GM19023 (cell line): ENCODE data around the gene LYPD6B.
A peak's percentile ranks its signal among the peaks of the same experiment; 100 is the strongest.

Source experiments
- ATAC-seq: cut with Tn5 transposase; IDR thresholded peaks from one replicate; pipeline ENCODE4 v1.9.1; 2021; ENCODE audit warnings: mild to moderate bottlenecking, moderate library complexity; ENCODE audit not compliant: unreplicated experiment

LYPD6B gene, protein sequence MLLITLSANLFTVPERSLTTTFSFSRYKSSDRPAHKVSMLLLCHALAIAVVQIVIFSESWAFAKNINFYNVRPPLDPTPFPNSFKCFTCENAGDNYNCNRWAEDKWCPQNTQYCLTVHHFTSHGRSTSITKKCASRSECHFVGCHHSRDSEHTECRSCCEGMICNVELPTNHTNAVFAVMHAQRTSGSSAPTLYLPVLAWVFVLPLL

GRCh38 chr2:149038442-149039212, at the start of gene LYPD6B:
TSS of gene LYPD6B (plus strand) at chr2:149038699. CDS start at chr2:149130949, 92,250 bp downstream.
- ATAC-seq: peak; percentile 57

- ATAC-seq: peak; percentile 87
Measured at GRCh38 chr2:148989882-148990493, 48.5 kb upstream of the LYPD6B start.

GRCh38 chr2:148990968-148991367, 47.5 kb upstream of the LYPD6B start:
- no peak for ATAC-seq

- ATAC-seq: no peak
Measured at GRCh38 chr2:148992448-148992847, 46.1 kb upstream of the LYPD6B start.

DNA sequence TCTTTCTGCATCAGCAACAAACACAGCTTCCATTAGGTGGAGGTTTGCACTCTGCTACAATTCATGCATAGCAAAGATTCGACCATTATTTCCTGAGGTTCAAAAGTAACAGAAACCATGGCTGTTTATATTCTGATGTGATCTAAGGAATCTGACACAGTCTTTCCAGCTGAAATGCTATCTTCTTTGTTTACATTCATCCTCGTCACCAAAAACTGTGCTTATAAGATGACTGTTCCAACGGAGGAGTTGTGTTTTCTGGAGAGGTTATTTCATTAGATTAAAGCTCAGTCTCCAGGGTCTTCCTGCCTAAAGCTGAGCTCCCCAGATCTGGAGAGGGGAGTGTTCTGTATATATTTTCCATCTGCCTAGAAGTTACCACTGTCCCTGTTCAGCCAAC, 45.1 kb upstream of the LYPD6B start:
- no peak for ATAC-seq

DNA sequence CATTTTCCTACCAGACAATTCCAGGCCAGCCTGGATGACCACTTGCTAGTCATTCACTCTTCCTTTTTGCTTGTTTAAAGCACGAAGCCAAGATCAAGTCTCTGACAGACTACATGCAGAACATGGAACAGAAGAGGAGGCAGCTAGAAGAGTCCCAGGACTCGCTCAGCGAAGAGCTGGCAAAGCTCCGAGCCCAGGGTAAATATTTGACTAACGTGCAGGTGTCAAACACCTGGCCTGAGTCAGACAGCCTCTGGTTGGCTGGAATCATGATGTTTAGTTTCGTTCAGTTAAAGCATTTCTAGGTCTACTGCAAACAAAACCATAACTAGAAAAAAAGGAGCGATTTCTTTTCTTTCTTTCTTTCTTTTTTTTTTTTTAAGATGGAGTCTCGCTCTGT, 44.2 kb upstream of the LYPD6B start:
- no peak for ATAC-seq

GRCh38 chr2:148996805-148997204, 41.7 kb upstream of the LYPD6B start:
- no peak for ATAC-seq

DNA sequence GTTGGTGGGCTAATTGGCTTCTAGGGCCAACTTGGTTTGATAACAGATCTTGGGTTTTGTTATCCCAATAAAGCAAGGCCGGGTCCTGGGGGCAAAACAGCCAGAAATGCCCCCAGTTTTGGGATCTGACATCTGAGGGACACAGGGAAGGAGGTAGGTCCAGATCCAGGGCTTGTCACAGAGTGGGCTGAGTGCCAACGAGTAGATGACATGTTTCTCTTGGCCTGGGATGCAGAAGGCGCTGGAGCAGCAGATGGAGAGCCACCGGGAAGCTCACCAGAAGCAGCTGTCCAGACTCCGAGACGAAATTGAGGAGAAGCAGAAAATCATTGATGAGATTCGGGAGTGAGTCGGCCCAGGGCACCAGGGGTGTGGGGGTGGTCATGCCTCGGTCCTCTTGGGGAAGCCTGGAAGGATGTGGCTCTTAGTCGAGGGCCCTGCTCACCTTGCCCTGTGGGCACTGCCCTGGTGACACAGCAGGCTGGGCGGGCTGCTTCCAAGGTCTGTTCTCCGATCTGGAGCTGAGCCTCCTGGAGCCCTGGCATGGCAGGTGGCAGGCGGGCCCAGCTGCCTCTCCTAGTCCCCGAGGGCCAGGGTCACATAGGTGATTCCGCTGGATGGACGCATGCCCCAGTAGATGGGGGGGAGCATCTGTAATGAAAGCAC, 40.2 kb upstream of the LYPD6B start:
- ATAC-seq: no peak

- no peak for ATAC-seq
Measured at GRCh38 chr2:148998831-148999200, 39.7 kb upstream of the LYPD6B start.

- no peak for ATAC-seq
Measured at GRCh38 chr2:148999451-148999921, 39.0 kb upstream of the LYPD6B start.

DNA sequence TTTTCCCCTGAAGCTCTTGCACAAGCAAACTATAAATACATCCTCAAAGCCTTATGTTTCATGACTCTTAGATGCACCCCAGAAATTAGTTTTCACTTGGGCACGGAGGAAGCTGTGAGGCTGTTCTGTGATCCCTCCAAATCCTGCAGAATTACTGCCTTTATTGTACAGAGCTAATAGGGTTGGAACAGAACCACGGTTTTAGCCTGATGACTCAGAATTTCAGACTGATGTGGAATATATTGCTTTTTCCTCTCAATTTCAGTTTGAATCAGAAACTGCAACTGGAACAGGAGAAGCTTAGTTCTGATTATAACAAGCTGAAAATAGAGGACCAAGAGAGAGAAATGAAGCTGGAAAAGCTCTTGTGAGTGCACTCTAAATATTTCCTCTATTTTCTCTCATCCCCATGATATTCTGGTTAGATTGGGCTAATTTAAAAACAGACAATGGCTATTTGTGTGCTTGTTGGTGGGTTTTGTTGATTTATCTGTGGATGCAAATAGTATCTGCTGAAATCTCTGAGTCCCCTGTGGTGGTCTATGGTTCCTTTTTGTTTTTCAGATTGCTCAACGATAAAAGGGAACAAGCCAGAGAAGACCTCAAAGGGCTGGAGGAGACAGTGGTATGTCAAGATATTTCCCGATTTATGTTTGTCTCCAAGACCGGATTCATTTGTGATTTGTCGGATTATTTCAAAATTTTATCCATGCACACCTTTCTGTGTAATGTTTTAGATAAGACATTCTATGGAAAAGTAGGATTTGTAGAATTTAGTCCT, 38.2 kb upstream of the LYPD6B start:
- ATAC-seq: no peak

GRCh38 chr2:149001496-149001895, 37.0 kb upstream of the LYPD6B start:
- no peak for ATAC-seq

- ATAC-seq: no peak
Measured at GRCh38 chr2:149002378-149002890, 36.1 kb upstream of the LYPD6B start.

GRCh38 chr2:149002891-149003740, 35.4 kb upstream of the LYPD6B start:
- ATAC-seq: no peak

DNA sequence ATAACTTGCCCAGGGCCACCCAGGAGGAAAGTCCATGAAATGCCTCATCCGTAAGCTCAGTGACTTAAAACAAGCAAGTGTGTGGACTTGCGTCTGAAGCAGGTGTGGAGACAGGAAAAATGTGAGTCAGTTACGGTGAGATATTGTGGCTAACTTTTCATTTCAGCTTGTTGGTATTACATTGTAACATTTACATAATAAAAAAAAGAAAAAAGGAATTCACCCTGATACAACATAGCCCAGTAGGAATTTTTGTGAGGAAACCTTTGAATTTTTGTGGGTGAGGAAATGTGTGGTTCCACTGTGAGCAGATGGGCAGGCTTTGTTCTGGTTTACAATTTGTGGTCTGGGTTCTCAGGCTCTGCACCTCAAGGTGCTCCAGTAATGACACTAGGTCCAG, 33.7 kb upstream of the LYPD6B start:
- no peak for ATAC-seq

DNA sequence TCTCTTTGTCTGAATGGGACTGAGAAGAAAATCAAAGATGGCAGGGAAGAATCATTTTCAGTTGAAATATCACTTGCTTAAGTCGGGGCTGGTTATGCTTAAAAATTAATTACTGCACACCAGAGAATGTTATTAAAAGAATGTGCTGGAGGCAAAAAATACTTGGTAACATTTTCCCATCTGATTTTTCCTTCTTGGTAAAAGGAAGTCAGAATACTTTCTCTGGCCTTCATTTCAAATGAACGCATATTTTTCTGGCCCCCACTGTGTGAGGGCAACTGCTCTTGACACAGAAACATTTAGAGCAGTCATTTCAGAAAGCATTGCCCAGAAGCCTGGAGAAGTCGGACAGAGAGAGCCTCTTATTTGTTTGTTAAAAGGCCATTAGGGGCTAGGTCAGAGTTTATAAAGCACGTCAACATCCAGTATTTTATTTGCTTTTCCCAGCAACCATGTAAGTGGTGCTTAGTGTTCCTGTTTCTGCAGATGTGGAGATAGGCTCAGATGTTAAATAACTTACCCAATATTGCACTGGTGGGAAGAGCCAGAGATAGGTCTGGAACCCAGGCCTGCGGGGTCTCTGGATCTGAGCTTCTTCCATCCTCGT, 32.9 kb upstream of the LYPD6B start:
- ATAC-seq: no peak

GRCh38 chr2:149006883-149007543, 31.5 kb upstream of the LYPD6B start:
- ATAC-seq: no peak

GRCh38 chr2:149008381-149008780, 30.1 kb upstream of the LYPD6B start:
- no peak for ATAC-seq
